ENCODE results near the gene IFITM5. TPM values are rescaled to one million over a fixed set of nuclear protein-coding genes. Genes with fewer than 3 reads are reported as not detected.
"Not testable (repeated sequence)": the region's sequence is repeated elsewhere in the genome, so short reads cannot be mapped to it uniquely, and the experiment has no call there.

The IFITM5 gene
- total RNA-seq, 4 donors from 2014 or later, result not detected

DNA sequence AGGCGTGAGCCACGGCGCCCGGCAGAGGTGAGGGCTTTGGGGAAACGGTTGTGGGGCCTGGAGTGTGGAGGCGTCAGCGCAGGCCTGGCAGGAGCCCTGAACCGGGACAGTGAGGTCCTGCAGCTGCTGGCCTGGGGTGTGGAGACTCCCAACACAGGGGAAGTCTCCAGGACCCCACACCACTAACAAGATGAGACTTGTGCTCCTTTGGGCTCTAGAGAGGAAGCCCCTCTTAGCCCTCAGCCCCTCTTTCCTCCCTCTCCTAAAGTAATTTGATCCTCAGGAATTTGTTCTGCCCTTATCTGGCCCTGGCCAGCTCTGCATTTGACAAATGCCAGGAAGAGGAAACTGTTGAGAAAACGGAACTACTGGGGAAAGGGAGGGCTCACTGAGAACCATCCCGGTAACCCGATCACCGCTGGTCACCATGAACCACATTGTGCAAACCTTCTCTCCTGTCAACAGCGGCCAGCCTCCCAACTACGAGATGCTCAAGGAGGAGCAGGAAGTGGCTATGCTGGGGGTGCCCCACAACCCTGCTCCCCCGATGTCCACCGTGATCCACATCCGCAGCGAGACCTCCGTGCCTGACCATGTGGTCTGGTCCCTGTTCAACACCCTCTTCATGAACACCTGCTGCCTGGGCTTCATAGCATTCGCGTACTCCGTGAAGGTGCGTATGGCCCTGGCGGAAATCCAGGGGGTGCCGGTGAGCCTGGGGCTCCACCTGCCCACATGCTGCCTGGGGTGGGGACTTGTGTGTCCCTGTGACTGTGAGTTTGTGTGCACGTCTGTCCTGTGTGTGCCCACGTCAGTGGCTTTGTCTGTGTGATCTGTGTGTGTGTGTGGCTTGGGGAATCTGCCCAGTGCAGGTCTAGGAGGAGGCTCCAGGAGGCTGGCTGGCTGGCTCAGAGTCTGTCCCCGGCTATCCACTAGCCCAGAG lies 8.7 kb upstream of the IFITM5 start, which contains the start of gene IFITM2:
Gene IFITM2, plus strand, starts transcription at position 51 of the 943 bp plus-strand sequence. Its CDS starts 377 bp downstream, at position 428.
- H3K36me3 ChIP-seq; intact Hi-C loops (cut with DNase I); H3K27me3 ChIP-seq; H3K9me3 ChIP-seq; DNase-seq: not testable (repeated sequence)
- Histone ChIP-seq H3K4me3 (peak within 1 kb of the TSS; percentile 22 to 70 (median 46)), H3K4me1 (peaks cover 19 to 73% (median 40%) of the 10 kb centered on the region in 3 donors), H3K27ac (peak within 1 kb of the TSS; percentile 83 to 93 (median 86))
- 0 to 17% methylated on average over 8 to 12 of the region's 28 CpGs for WGBS, 2 donors
- TF ChIP-seq, protein P1, sequence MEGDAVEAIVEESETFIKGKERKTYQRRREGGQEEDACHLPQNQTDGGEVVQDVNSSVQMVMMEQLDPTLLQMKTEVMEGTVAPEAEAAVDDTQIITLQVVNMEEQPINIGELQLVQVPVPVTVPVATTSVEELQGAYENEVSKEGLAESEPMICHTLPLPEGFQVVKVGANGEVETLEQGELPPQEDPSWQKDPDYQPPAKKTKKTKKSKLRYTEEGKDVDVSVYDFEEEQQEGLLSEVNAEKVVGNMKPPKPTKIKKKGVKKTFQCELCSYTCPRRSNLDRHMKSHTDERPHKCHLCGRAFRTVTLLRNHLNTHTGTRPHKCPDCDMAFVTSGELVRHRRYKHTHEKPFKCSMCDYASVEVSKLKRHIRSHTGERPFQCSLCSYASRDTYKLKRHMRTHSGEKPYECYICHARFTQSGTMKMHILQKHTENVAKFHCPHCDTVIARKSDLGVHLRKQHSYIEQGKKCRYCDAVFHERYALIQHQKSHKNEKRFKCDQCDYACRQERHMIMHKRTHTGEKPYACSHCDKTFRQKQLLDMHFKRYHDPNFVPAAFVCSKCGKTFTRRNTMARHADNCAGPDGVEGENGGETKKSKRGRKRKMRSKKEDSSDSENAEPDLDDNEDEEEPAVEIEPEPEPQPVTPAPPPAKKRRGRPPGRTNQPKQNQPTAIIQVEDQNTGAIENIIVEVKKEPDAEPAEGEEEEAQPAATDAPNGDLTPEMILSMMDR (IDR thresholded peaks at IDR 0.05), result peak in 1 of 6 experiments; percentile 15
- peak in 2 of 4 donors; percentile 55 to 85 for TF ChIP-seq POLR2A (IDR thresholded peaks at IDR 0.05)

DNA sequence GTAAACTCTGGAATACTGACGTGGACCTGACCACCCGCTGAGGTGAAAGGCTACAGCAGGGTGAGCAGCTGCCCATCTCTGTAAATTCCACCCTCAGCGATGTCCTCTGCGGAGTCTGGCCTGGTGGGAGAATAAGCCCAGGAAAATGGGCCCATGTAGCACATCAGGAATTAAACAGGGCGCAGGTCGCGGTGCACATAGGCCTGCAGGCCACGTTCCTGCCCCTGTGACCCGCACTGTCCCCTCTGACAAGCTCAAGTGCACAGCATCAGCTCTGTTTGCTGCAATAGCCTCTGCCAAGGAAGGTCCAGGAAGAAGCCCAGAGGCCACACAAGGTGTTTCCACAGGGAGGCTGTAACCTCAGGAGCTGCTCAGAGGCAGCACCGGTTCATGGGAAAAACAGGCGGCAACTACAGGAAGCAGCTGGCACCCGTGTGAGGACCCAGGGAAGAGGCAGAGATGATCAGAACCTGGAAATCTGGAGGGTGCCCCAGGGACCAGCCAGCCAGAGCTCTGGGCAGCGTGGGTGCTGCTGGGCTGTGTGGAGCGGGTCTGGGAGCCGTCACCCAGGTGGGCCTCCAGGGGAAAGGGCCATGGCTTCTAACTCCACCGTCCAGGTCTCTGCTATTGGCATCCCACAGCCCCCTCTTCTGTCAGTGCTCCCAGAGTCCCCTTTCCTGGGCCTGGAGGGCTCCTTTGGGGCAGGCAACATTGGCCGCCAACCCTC lies 7.5 kb upstream of the IFITM5 start:
- intact Hi-C loops (cut with DNase I), result no loop called here
- H3K9me3 ChIP-seq, result no peaks in the 10 kb centered on the region

DNA sequence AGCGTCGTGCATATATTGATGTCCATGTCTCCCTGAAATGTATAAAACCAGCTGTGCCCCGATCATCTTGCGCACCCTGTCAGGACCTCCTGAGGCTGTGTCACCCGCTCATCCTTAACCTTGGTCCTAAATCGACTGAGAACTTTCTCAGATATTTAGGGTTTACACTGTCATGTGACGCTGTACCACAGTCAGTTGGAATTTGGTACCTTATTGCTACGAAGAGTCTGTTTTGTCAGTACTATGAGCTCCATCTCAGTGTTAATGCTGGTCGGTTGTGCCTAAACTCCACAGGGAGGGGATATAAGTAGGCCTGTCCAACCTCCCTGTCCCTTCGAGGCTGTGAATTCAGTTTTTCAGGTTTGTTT lies 6.5 kb upstream of the IFITM5 start:
- H3K27ac ChIP-seq, result peak overlapping the region in 2 of 4 donors; percentile 88 to 93
- H3K36me3 ChIP-seq, result no peaks in the 10 kb centered on the region
- TF ChIP-seq, protein P1 (IDR thresholded peaks at IDR 0.05), result no peak
- TF ChIP-seq POLR2A (IDR thresholded peaks at IDR 0.05), result no peak
- intact Hi-C loops (cut with DNase I), result no loop called here
- H3K4me3 ChIP-seq, result no peak overlapping the region
- H3K27me3 ChIP-seq, result peaks cover 0 to 12% (median 0%) of the 10 kb centered on the region in 4 donors
- H3K4me1 ChIP-seq, result peaks cover 10 to 56% (median 27%) of the 10 kb centered on the region in 3 donors
- DNase-seq, result no peak
- H3K9me3 ChIP-seq, result no peaks in the 10 kb centered on the region
- 94% methylated on average over 8 to 9 of the region's 10 CpGs for WGBS, 2 donors

More for the DNA sequence above, 7.5 kb upstream of the IFITM5 start:
- WGBS, 2 donors, result 83 to 86% methylated on average over 3 to 8 of the region's 17 CpGs
- no peaks in the 10 kb centered on the region for H3K36me3 ChIP-seq
- no peak overlapping the region for H3K4me3 ChIP-seq
- H3K4me1 ChIP-seq, result peaks cover 12 to 60% (median 28%) of the 10 kb centered on the region in 3 donors
- H3K27ac ChIP-seq, result peak overlapping the region; percentile 57 to 93 (median 86)
- DNase-seq, result no peak
- TF ChIP-seq, protein P1 (IDR thresholded peaks at IDR 0.05), result no peak
- no peak for TF ChIP-seq POLR2A (IDR thresholded peaks at IDR 0.05)
- H3K27me3 ChIP-seq, result peaks cover 0 to 6% (median 0%) of the 10 kb centered on the region in 4 donors

DNA sequence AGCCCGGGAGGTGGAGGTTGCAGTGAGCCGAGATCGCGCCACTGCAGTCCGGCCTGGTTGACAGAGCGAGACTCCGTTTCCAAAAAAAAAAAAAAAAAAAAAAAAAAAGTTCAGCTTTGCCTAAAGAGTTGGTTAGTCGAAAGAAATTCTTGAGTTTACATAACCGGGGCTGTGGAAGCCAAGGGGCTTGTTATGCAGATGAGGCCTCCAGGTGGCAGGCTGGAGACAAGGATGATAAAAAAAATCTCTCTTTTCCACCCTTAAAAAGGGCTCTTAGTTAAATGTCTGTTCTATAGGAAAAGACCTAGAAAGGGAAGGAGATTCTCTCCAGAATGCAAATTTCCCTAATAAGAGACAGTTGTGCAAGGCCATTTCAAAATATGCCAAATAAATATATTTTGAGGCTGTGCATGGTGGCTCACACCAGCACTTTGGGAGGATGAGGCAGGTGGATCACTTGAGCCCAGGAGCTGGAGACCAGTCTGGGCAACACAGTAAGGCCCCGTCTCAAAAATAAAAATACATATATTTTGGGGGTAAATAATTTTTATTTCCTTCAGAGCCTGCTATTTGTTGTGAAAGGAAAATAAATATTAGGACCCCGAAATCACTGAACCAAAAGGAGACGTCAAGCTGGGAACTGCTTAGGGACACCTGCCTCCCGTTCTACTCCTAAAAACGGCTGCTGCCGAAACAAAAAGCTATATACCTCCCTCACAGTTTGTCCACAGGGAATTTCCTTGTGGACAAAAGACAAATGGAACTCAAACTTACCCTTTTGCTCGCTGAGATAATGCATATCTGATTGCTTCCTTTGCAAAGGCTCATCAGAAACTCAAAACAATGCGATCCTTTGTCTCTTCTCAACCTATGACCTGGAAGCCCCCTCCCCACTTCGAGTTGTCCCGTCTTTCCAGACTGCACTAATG lies 5.9 kb upstream of the IFITM5 start:
- intact Hi-C loops (cut with DNase I), result loop anchor here (5.0 kb wide), 1 partner anchor 57 kb away; no protein-coding TSS in a partner anchor
- no peaks in the 10 kb centered on the region for H3K9me3 ChIP-seq
- H3K4me1 ChIP-seq, result peaks cover 10 to 56% (median 27%) of the 10 kb centered on the region in 3 donors
- H3K27ac ChIP-seq, result peak overlapping the region in 1 of 4 donors; percentile 93
- H3K4me3 ChIP-seq, result no peak overlapping the region
- peaks cover 0 to 18% (median 0%) of the 10 kb centered on the region in 4 donors for H3K27me3 ChIP-seq
- no peaks in the 10 kb centered on the region for H3K36me3 ChIP-seq
- no peak for TF ChIP-seq POLR2A (IDR thresholded peaks at IDR 0.05)
- TF ChIP-seq, protein P1 (IDR thresholded peaks at IDR 0.05), result peak; percentile 37 to 84 (median 72)
- no peak for DNase-seq
- 30 to 32% methylated on average over 19 of the region's 19 CpGs for WGBS, 2 donors
